PFSK-1 (cell line): ENCODE results near the gene TAC4.

Source experiments
- FOXP2 ChIP-seq: optimal IDR thresholded peaks from 2 replicates; pipeline ENCODE3; 2011; ENCODE audit warnings: borderline replicate concordance, control low read depth, inconsistent platforms; ENCODE audit not compliant: insufficient read depth; ENCODE audit errors: extremely low read length, extremely low read depth
- POLR2AphosphoS5 ChIP-seq: IDR thresholded peaks from 2 replicates; pipeline ENCODE4 v1.6.1; 2012; ENCODE audit warnings: low read depth, mild to moderate bottlenecking, control low read depth, low read length, moderate library complexity
- SIN3A ChIP-seq: IDR thresholded peaks from 2 replicates; pipeline ENCODE4 v1.6.1; 2012; ENCODE audit warnings: mild to moderate bottlenecking, low read length, moderate library complexity, borderline replicate concordance; ENCODE audit not compliant: insufficient read depth
- TAF1 ChIP-seq: IDR thresholded peaks from 2 replicates; pipeline ENCODE4 v1.6.1; 2012; ENCODE audit warnings: low read length, control low read depth, borderline replicate concordance; ENCODE audit not compliant: insufficient read depth
- TF ChIP-seq, protein P1 (sequence below), 2 experiments: IDR thresholded peaks; 2 replicates each; pipeline versions ENCODE4 v1.6.1 to v1.8.0; 2011 to 2012; ENCODE audit warnings: low read depth in 2 of 2, low read length in 2 of 2, control low read depth in 1 of 2, inconsistent platforms in 1 of 2, mild to moderate bottlenecking in 1 of 2, moderate library complexity in 1 of 2; ENCODE audit not compliant: insufficient read depth in 1 of 2

Gene TAC4

DNA sequence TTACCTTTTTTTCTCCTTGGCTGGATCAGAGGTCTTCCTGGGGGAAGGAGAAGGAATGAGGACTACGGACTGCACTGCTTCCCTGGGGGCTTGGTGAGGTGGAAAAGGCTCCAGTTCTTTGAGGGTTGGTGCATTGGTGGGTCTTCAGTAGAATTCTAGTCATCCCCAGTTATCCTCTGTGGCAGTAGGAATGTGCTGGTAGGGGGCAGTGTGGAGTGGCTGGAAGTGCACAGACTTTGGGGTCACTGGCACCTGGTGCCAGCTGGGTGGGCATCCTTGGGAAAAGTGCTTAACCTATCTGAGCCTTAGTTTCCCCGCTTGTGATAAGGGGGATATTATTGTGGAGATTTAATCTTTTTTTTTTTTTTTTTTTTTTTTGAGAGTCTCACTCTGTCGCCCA, 6.3 kb downstream of the TAC4 start:
- no peak for TF ChIP-seq FOXP2
- TF ChIP-seq SIN3A, result no peak
- no peak for TF ChIP-seq TAF1
- TF ChIP-seq, protein P1, sequence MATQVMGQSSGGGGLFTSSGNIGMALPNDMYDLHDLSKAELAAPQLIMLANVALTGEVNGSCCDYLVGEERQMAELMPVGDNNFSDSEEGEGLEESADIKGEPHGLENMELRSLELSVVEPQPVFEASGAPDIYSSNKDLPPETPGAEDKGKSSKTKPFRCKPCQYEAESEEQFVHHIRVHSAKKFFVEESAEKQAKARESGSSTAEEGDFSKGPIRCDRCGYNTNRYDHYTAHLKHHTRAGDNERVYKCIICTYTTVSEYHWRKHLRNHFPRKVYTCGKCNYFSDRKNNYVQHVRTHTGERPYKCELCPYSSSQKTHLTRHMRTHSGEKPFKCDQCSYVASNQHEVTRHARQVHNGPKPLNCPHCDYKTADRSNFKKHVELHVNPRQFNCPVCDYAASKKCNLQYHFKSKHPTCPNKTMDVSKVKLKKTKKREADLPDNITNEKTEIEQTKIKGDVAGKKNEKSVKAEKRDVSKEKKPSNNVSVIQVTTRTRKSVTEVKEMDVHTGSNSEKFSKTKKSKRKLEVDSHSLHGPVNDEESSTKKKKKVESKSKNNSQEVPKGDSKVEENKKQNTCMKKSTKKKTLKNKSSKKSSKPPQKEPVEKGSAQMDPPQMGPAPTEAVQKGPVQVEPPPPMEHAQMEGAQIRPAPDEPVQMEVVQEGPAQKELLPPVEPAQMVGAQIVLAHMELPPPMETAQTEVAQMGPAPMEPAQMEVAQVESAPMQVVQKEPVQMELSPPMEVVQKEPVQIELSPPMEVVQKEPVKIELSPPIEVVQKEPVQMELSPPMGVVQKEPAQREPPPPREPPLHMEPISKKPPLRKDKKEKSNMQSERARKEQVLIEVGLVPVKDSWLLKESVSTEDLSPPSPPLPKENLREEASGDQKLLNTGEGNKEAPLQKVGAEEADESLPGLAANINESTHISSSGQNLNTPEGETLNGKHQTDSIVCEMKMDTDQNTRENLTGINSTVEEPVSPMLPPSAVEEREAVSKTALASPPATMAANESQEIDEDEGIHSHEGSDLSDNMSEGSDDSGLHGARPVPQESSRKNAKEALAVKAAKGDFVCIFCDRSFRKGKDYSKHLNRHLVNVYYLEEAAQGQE (IDR thresholded peaks at IDR 0.05; ENCODE audit: insufficient read depth in 1 of 2, low read depth in 2 of 2, low read length in 2 of 2), result no peak
- TF ChIP-seq POLR2AphosphoS5, result no peak

DNA sequence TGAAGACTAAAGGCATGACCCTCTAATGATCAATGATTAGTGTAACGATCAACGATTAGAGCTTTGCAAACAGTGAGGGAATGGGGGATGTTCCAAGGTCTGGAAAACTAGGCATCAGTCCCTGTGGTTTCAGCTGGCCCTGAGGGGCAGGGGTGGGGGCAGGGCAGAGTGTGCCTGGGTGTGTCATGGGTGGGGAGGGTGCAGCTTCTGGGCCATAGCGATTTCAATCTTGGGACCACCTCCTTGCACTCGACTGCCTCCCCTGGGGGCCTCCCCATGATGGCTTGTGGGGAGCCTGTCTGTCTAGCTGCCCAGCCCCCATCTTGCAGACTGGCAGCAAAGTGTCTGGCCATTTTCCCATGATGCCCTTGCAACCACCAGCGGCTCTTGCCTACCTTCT, 8.4 kb downstream of the TAC4 start:
- TF ChIP-seq TAF1, result no peak
- TF ChIP-seq, protein P1 (IDR thresholded peaks at IDR 0.05; ENCODE audit: insufficient read depth in 1 of 2, low read depth in 2 of 2, low read length in 2 of 2), result no peak
- no peak for TF ChIP-seq POLR2AphosphoS5
- TF ChIP-seq SIN3A, result no peak
- TF ChIP-seq FOXP2, result no peak

DNA sequence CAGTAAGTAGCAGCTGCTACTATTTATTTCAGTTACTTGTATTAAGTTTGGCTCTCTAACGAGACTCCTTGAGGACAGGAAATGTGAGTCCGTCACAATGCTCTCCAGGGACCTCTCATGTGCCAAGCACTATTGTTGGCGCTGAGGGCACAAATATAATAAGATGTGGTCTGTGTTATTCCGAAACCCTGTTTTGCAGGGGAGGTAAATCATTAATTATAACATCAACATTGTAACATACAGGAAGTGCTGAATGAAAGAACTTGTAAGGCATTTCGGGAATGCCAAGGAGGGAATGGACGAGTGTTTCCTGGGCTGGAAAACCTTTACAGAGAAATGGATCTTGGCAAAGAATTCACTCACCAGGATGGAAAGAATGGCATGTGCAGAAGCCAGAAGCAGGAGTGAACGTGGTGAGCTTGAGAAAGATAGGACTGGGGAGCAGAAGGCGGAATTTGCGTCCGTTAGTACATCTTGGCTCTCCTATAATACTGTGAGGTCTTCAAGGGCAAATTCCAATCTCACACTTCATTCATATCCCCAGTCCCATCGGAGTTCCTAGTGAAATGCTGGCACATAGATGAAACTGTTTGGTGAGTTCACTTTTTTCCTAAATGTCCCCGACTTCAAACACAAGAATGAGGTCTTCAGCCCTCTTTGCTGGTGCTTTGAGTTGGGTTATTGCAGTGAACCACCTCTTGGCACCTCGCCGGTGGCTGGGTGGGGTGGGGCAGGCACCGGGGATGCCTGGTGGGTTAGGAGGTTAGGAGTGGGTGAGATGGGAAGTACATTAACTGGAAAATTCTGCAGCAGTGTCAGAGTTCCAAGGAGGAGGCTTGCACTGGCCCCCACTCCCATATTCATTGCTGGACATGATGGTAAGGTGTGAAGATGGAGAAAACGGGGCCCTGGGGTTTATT, 11.5 kb downstream of the TAC4 start:
- TF ChIP-seq TAF1 (no peak), FOXP2 (no peak), SIN3A (no peak), POLR2AphosphoS5 (no peak)
- TF ChIP-seq, protein P1 (IDR thresholded peaks at IDR 0.05; ENCODE audit: insufficient read depth in 1 of 2, low read depth in 2 of 2, low read length in 2 of 2), result no peak

DNA sequence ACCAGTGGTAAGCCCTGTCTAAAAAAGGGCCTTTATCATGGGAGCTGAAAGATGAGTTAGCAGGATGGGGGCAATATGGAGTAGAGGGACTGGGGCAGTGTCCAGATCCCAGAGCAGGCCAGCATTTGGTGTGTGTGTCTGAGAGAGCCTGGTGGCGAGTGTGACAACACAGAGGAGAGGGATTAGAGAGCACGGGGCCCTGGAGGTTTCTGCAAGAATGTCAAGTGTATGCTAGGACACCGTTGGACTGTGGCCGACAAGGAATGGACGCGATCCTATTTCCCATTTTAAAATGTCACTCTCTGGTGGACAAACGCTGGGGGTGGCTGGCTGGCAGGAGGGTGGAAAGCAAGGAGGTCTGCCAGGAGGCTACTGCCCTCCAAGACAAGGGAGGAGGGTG, 12.4 kb downstream of the TAC4 start:
- TF ChIP-seq, protein P1 (IDR thresholded peaks at IDR 0.05; ENCODE audit: insufficient read depth in 1 of 2, low read depth in 2 of 2, low read length in 2 of 2), result no peak
- TF ChIP-seq POLR2AphosphoS5, result 0 out of 2 replicates have a peak, but pooled peaks have one; percentile 4
